HG03565 (cell line): Measurements from ENCODE around the gene MYO10.
"Not testable (repeated sequence)": the region's sequence is repeated elsewhere in the genome, so short reads cannot be mapped to it uniquely, and the experiment has no call there.

Experiments used
- ATAC-seq: cut with Tn5 transposase; IDR thresholded peaks from one replicate; pipeline ENCODE4 v1.9.1; 2021; ENCODE audit warnings: mild to moderate bottlenecking, moderate library complexity; ENCODE audit not compliant: unreplicated experiment

Gene MYO10

DNA sequence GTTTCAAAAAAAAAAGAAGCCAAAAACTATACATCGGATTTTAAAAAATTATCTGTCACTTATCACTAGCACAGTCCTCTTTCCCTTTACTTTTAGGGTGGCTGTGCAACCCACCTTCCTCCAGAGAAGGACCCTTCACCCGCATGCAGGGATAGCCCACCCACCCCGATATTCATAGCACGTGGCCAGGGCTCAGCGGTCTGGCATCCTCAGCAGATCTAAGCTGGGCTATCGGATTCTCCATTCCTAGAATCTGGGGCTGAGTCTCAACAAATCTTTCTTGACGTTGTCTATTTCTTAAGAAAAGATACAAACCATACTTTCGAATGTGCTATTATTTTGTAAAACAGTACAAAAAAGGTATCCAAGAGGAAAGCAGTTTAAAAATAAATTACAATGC is 70.9 kb downstream of the MYO10 start:
- no peak for ATAC-seq

DNA sequence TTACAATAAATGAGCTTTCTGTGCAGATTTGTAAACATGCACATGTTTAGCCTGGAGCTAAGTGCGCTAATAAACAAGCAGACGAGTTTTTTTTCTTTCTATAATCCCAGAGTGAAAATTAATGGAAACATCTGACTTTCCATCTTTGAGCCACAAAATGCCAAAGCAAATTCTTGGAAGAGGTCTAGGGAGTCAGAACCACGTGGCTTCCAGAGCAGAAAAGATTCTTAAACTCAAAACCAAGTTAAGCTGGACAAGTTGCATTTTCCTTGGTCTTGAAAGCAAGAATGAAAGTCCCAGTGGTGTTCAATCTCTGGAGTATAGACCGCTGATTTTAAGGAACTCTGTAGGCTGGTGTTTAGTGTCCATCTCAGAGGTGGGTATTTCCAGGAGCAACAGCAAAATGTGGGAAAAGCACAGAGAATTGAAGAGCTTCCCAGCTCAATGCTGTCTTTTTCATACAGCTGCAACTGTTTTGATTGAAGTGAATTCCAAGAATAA is 71.4 kb downstream of the MYO10 start:
- ATAC-seq, result no peak

DNA sequence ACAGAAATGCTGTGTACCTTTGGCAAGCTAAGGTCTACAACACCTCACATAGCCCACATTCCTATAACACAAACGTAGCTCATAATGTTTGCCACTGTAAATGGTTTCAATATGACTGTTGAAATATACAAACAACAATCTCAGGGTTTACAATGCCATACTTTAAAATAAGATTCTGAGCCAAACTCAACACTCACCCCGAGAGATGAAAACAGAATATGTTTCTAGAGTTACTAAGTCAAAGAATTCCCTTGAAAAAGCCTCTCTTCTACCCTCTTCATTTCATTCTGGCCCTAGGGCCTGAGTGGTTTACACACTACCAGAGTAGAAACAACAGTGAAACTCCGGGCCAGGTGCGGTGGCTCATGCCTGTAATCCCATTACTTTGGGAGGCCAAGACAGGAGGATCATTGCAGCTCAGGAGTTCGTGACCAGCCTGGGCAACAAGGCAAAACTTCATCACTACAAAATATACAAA is 72.6 kb downstream of the MYO10 start:
- ATAC-seq, result no peak

DNA sequence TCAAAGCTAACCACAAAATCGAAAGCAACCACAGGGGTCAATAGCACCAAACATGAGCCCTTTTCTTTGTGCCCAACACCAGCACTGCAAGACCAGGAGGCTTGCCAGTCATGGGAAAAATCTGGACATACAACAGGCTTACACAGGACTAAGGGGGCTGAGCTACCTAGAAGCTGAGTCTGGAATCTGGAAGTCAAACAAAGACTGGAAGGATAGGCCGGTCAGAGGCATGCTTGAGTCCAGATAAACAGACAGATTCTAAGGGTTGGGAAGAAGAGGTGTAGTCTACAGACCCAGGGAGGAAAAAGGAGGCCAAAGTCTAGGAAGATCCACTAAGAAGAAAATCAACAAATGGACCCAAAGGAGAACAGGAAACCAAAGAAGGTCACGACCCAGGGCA is 73.3 kb downstream of the MYO10 start:
- no peak for ATAC-seq

DNA sequence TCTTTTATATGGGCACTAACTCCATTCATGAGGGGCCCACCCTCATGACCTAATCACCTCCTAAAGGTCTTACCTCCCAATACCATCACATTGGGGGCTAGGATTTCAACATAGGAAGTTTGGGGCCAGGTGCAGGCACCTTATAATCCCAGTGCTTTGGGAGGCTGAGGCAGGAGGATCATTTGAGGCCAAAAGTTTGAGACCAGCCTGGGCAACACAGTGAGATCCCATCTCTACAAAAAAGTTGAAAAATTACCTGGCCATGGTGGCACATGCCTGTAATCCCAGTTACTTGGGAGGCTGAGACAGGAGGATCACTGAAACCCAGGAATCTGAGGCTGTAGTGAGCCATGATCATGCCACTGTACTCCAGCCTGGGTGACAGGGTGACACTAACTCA is 76.7 kb downstream of the MYO10 start:
- no peak for ATAC-seq

DNA sequence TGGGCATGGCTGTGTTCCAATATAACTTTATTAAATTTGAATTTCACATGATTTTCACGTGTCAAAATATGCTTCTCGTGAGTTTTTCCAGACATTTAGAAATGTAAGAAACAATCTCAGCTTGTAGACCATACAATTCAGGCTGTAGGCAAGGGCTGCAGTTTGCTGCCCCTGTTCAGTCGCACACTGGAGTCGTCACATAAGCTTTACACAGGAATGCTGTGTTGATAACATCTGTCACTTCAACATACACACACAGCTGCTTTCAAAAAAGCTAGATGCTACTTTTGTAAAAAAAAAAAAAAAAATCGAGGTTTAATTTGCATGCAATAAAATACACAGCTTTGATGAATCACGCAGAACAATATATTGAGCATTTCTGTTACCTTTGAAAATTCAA is 77.9 kb downstream of the MYO10 start:
- no peak for ATAC-seq

DNA sequence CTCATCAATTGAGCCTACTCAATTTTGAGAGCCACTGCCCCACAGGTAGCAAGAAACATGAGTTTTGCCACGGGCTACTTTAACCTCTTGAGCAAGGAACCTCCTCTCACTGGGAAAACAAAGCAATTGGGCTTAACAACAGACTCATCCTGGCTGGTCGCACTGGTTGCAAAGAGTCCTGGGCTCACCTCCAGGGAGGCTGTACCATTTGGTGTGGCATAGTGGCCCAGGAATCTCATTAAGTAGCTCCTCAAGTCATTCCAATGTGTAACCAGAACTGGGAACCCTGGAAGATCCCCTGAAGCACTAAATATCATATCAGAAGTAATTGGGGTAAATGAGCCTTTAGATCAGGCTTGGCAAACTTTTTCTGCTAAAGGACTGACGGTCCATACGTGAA is 78.5 kb downstream of the MYO10 start:
- ATAC-seq, result no peak

DNA sequence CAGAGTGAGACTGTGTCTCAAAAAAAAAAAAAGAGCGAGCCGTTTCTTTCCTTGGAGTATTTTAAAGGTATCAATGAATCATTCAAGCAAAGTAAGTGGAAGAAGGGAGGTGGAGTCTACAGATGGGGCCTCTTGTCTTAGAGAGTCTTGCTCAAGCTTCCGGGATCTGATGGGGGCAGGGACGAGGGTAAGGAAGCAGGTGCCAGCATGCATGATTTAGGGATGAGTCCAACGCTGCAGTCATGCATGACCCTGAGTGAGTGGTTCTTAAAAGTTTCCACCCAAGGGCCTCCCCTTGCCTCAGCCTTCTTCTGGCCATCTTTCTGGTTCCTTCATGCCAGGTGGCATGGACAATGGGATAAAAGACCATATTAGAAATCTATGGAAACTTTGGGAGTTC is 79.6 kb downstream of the MYO10 start:
- ATAC-seq, result no peak

DNA sequence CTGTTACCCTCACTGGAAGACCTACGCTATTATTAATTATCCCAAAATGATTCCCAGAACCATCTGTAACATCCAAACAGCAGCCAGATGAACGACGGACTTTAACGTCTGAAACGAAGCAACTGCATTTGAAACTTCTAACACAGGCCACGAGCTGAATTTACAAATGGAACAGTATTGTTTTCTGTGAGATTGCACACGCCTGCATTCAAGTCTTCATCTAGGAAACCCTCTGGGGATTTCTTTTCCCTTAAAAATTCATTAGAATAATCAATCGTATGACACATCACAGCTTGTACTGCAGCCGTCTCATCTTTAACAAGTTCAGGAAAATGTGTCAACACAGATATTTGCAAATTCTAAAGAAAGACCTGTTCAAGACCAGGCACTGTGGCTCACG is 80.2 kb downstream of the MYO10 start:
- no peak for ATAC-seq

DNA sequence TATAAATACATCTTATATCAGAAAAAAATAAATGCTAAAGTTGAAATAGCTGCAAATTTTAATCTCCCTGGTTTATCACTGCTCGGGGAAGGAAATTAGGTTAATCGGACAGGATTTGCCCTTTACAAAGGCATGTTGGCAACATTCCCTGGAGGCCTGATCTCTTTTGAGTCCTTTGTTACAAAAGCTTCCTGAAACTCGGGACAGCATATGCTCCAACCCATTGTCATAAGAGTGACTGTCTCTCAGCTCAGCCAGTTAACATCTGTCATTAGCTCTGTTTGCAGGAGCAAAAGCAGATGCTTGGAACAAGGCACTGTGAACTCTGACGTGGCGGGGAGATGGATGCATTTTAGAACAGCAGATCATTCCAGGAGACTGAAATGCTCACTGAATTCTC is 80.6 kb downstream of the MYO10 start:
- ATAC-seq, result no peak

DNA sequence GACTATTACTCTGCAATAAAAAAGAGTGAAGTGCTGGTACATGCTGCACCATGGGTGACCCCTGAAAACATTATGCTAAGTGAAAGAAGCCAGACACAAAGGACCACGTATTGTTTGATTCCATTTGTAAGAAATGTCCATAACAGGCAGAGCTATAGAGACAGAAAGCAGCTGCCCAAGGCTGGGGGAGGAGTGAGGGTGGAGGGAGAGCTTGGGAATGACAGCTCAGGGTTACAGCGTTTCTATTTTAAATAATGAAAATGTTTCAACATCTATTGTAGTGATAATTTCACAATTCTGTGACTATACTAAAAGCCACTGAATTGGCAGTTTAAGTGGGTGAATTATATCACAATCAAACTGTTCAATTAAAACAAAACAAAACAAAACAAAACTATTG is 81.7 kb downstream of the MYO10 start:
- no peak for ATAC-seq

DNA sequence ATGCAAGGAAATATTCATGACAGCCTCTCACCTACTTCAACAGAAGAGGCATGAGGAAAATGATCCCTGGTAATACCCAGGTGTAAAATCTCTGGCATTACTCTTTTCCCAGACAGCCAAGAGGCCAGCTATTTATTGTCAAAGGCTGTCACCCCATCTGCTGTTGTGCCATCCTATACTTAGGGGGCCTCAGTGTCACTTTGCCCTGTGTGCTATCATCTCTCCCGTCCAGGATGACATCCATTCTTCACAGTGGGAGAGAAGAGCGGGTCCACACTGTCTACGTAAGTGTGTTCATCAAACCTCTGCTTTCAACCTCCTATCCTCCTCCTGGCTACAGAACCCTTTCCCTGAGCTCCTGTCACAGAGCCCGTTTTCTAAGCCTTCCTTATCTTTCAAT is 82.6 kb downstream of the MYO10 start:
- no peak for ATAC-seq

DNA sequence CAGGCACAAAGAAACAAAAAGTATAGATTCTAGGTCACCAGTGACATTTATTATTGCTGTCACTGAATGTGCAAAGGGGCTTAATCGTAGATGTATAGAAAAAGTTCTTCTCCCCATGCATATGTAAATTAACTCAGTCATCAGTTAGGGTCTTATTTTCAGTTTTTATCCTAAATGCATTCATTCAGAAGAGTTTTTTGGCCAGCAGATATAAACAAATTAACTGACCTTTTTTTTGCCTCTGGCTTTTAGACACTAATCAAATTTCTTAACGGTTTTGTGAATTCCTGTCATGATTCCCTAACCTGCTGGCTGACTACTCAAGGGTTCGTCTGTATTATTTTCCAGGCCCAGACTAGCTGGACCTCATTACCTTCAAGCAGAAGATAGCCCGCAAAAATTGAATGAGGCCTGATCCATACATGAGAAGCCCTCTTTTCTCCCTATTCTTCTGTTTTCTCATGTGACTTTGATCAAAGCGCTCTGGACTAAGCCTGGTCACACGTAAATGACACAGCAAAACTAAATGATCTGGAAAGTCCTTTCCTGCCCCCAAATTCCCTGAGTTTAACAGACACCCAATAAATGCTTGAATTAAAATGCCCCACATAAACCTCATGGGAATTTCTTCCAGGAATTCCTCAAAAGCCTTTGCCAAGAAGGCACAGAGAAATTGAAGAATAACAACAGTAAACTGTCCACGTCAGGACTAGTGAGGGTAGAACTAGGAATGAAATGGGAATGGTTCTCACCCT is 83.7 kb downstream of the MYO10 start:
- no peak for ATAC-seq

DNA sequence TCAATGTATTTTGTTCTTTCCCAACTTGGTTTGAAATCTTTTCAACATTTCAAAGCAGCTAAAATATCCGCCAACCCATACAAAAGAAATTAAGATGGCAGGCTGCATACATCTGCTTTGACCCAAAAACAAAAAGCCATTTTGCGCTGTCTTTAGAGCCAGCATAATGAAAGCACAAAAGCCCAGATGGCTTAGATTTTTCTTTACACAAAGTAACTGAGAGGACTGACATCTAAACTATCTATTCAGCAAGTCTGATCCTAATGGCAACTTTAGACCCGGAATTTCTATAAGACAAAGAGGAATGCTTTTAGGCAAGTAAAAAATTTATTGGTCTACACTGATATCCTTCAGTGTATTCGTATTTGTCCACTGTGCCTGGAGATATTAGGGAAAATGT is 86.3 kb downstream of the MYO10 start:
- ATAC-seq, result no peak

DNA sequence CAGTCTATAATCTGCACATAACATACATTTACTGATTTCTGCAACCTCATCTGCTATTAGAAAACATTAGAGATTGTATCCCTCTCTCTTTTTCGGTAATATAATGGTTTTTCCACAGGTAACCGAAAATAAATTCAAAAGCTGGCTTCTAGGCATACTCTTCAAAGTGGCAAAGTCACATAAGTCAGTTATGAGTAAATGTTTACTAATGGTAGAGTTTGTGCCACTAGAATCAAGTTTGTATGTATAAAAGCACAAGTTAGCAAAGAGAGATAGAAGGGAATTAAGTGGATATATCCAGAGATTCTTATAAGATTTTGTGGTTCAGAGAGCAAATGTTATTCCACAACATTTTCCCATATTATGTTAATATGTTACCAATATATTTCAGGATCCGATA is 86.9 kb downstream of the MYO10 start:
- no peak for ATAC-seq

DNA sequence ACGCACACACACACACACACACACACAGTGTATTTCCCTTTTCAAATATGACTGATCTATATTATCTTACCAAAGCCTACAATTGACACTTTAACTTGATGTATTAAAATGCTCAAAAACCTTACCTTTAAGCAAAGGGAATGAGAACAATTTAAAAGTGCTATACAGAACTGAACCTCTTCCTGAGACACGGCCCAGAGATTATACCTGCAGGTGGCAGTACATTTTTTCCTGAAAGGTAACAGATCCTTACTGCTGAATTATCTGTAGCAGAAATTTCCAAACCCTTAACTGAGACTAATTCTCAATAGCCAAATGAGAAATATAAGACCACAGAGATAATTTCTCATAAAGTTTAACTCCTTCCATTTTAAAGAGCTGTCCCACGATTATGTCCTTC is 91.1 kb downstream of the MYO10 start:
- ATAC-seq, result no peak

DNA sequence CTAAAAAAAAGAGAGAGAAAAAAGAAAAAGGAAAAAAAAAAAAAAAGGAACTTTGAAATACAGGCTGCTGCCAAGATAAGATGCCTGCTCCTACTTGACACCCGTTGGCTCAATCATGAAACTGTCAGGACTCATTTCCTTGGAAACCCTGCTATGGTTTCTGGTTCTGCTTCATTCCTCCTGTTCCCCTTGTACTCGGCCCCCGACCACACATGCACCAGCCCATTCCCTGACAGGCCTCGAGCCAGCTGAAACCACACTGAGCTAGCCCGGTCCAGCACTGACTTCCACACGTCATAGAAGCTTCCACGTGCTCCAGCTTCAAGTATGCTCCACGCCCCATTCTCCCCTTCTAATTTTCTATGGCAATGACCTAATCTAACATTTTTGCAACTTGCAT is 93.2 kb downstream of the MYO10 start:
- no peak for ATAC-seq

DNA sequence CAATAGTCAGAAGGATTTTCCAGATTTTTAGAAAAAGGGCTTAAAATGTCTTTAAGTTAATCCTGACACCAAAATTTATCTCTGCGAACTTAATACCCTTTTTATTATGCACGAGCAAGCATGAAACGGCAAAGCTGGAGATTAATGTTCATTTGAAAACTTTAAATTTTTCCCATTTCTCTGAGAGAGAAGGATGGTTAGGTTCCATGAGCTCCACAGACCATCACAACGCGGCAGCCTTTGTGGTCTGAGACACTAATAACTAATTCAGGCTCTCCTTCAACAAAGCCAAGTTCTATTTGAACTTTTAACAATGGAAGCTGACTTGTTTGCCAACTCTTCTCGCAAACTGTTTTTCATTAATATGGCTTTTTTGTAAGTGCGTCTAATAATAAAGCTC is 94.7 kb downstream of the MYO10 start:
- ATAC-seq, result no peak

DNA sequence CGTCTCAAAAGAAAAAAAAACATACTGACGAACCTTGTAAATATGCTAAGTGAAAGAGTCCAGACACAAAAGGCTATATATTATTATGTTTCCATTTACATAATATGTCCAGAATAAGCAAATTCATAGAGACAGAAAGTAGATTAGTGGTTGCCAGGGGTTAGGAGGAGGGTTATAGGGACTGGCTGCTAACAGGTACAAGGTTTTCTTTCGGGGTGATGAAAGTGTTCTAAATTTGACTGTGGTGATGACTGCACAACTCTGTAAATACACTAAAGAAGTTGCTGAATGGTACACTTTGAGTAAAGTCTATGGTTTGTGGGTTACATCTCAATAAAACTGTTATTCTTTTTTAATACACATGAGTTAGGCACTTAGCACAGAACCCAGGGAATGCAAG is 98.8 kb downstream of the MYO10 start:
- ATAC-seq, result no peak

DNA sequence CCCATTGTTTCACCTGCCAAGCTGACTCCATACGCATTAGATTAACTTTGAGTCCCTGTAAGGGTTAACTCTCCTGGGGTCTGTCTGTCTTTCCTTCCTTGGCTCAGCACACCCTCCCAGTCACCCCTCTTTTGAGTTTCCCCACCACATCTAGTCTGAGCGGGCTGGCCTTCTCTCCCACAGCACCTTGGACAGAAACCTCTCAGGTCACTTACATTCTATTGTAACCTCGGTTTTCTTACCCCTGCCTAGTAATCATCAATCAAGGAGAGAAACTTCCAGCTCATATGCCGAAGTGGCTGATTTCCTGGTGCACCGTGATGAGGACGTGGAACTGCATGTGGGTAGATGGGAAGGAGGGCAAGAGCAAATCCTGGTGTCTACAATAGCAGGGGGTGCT is 102.1 kb downstream of the MYO10 start:
- no peak for ATAC-seq

DNA sequence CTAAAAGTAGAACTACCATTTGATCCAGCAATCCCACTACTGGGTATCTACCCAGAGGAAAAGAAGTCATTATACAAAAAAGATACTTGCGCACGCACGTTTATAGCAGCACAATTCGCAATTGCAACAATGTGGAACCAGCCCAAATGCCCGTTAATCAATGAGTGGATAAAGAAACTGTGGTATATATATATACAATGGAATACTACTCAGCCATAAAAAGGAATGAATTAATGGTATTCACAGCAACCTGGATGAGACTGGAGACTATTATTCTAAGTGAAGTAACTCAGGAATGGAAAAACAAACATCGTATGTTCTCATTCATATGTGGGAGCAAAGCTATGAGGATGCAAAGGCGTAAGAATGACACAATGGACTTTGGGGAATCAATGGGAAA is 104.8 kb downstream of the MYO10 start:
- not testable (repeated sequence) for ATAC-seq

DNA sequence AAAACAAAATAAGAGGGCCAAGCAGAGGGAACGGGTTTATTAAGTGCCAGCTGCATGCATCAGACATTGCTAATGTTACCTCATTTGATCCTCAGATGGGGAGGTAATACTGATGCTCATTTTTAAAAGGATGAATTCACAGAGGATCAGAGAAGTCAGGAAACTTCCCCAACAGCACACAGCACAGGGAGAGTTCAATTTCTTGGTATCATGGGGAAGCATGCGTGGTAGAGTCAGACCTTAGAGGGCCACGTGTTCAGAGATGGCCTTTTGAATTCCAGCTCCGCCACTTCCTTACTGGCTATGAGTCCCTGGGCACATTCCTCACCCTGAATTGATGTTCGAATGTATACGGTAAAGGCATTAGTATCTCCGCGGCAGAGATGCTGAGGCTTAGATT is 108.3 kb downstream of the MYO10 start:
- no peak for ATAC-seq
